GM12878 (cell line): Measurements from ENCODE around the gene ARHGEF1. TPM values are rescaled to one million over a fixed set of nuclear protein-coding genes. Genes with fewer than 3 reads are reported as not detected.

ENCODE experiments used
- ATAC-seq: fragments of 200-7000 bp; cut with Tn5 transposase; 3 replicates; pipeline ENCODE4 v1.9.1; 2020; ENCODE audit warnings: mild to moderate bottlenecking, moderate library complexity
- BruUV-seq: library from RNA; stranded (reverse); fragments of 400-500 nt; replicated peaks from 2 replicates; lab custom pipeline; 2021; lab: Mats Ljungman, UMichigan
- CTCF ChIA-PET: fragments of 300-600 bp; sonication (Branson Sonifier 250); formaldehyde crosslinking; extraction: SDS; loops from one replicate; lab custom pipeline; 2021; ENCODE audit warnings: inconsistent platforms; lab: Yijun Ruan, JAX
- POLR2A ChIA-PET: fragments of 350-600 bp; formaldehyde crosslinking; extraction: SDS; loops from one replicate; lab custom pipeline; 2021; ENCODE audit warnings: inconsistent platforms; lab: Charles Lee
- RAD21 ChIA-PET: fragments of 300-600 bp; sonication (Branson Sonifier 250); formaldehyde crosslinking; loops from one replicate; lab custom pipeline; 2023; ENCODE audit warnings: antibody characterized with exemption; ENCODE audit not compliant: unreplicated experiment; lab: Charles Lee
- SMC1A ChIA-PET: fragments of 300-600 bp; sonication (Branson Sonifier 250); formaldehyde crosslinking; loops from one replicate; lab custom pipeline; 2023; ENCODE audit not compliant: unreplicated experiment, uncharacterized antibody; lab: Charles Lee
- DNase-seq: peaks from one replicate; pipeline ENCODE4 v3.0.0-alpha.2; 2011; ENCODE audit warnings: low read depth, low spot score
- FAIRE-seq: peaks from 3 replicates; lab custom pipeline; 2011; peaks lifted over from hg19 to GRCh38; lab: Jason Lieb, UNC
- H2AFZ ChIP-seq: 2 replicates; pipeline ENCODE4 v1.6.0; 2011; ENCODE audit warnings: low read depth, low read length, control low read depth; ENCODE audit not compliant: control insufficient read depth
- H3K27ac ChIP-seq: 2 replicates; pipeline ENCODE4 v1.5.1; 2011; ENCODE audit warnings: control low read depth; ENCODE audit not compliant: control insufficient read depth, insufficient read depth
- H3K27me3 ChIP-seq, 2 experiments: replicated peaks in 1 of 2; 2 replicates each; pipeline versions ENCODE4 v1.6.0 to v1.6.1; 2011; ENCODE audit warnings: low read length in 1 of 2; ENCODE audit not compliant: control insufficient read depth in 2 of 2, insufficient read depth in 2 of 2
- H3K36me3 ChIP-seq, 2 experiments: 2 replicates each; pipeline ENCODE4 v1.5.1; 2011; ENCODE audit warnings: low read length in 1 of 2; ENCODE audit not compliant: control insufficient read depth in 2 of 2, insufficient read depth in 2 of 2
- H3K4me1 ChIP-seq: 2 replicates; pipeline ENCODE4 v1.6.1; 2011; ENCODE audit warnings: mild to moderate bottlenecking, low read length, moderate library complexity, mixed read lengths; ENCODE audit not compliant: control insufficient read depth, insufficient read depth
- H3K4me2 ChIP-seq: 2 replicates; pipeline ENCODE4 v1.6.0; 2011; ENCODE audit warnings: control low read depth; ENCODE audit not compliant: control insufficient read depth, insufficient read depth
- H3K4me3 ChIP-seq: fragments of 200-600 bp; sonication (generic); 2 replicates; pipeline ENCODE4 v1.5.1; 2016
- H3K79me2 ChIP-seq: 2 replicates; pipeline ENCODE4 v1.6.0; 2011; ENCODE audit warnings: low read length; ENCODE audit not compliant: control insufficient read depth, insufficient read depth
- H3K9ac ChIP-seq: 2 replicates; pipeline ENCODE4 v1.8.0; 2011; ENCODE audit warnings: low read length, control low read depth, mixed read lengths; ENCODE audit not compliant: control insufficient read depth, insufficient read depth
- H3K9me3 ChIP-seq: replicated peaks from 3 replicates; pipeline ENCODE4 v1.5.1; 2011; ENCODE audit warnings: mild to moderate bottlenecking, low read length; ENCODE audit not compliant: control insufficient read depth, insufficient read depth
- H4K20me1 ChIP-seq: 2 replicates; pipeline ENCODE4 v1.6.0; 2011; ENCODE audit not compliant: control insufficient read depth, insufficient read depth
- CTCF ChIP-seq, 3 experiments: IDR thresholded peaks in 2 of 3; conservative IDR thresholded peaks in 1 of 3; 2 replicates each; pipeline ENCODE4 v1.5.1; 2011; ENCODE audit warnings: low read depth in 3 of 3, low read length in 3 of 3, mild to moderate bottlenecking in 3 of 3, control low read depth in 2 of 3, moderate library complexity in 2 of 3, inconsistent platforms in 1 of 3, mixed read lengths in 1 of 3; ENCODE audit not compliant: control insufficient read depth in 2 of 3, insufficient read depth in 1 of 3; ENCODE audit errors: extremely low read depth in 1 of 3
- FOXK2 ChIP-seq: fragments of 450-650 bp; IDR thresholded peaks from 2 replicates; pipeline ENCODE4 v1.6.1; 2017; ENCODE audit warnings: mild to moderate bottlenecking, moderate library complexity
- GABPA ChIP-seq: IDR thresholded peaks from 2 replicates; pipeline ENCODE4 v1.6.1; 2014; ENCODE audit warnings: antibody characterized with exemption, low read depth, mild to moderate bottlenecking, inconsistent platforms
- HDGF ChIP-seq: fragments of 450-650 bp; IDR thresholded peaks from 2 replicates; pipeline ENCODE4 v1.6.1; 2016; ENCODE audit warnings: antibody characterized with exemption
- IKZF1 ChIP-seq: fragments of 450-650 bp; conservative IDR thresholded peaks from 2 replicates; pipeline ENCODE4 v1.6.1; 2017; ENCODE audit warnings: antibody characterized with exemption, mild to moderate bottlenecking
- IKZF2 ChIP-seq, 2 experiments: fragments of 450-650 bp; IDR thresholded peaks; 2 replicates each; pipeline ENCODE4 v1.6.1; 2017; ENCODE audit warnings: mild to moderate bottlenecking in 2 of 2, moderate library complexity in 2 of 2
- MLLT1 ChIP-seq: fragments of 450-650 bp; IDR thresholded peaks from 2 replicates; pipeline ENCODE4 v1.6.1; 2016; ENCODE audit warnings: mild to moderate bottlenecking
- NBN ChIP-seq: fragments of 450-650 bp; IDR thresholded peaks from 2 replicates; pipeline ENCODE4 v1.6.1; 2016
- NR2C1 ChIP-seq: fragments of 450-650 bp; IDR thresholded peaks from 2 replicates; pipeline ENCODE4 v1.6.1; 2017; ENCODE audit warnings: antibody characterized with exemption, mild to moderate bottlenecking, moderate library complexity
- TARDBP ChIP-seq: IDR thresholded peaks from 2 replicates; pipeline ENCODE4 v1.6.1; 2016; ENCODE audit warnings: borderline replicate concordance
- WGBS: methylation state at CpG from one replicate; pipeline ENCODE4 v1.1.6; 2016; ENCODE audit warnings: low lambda C conversion rate; ENCODE audit not compliant: insufficient replicate concordance, insufficient coverage; ENCODE audit errors: missing lambda C conversion rate; 5-methylcytosine and 5-hydroxymethylcytosine counted together
- in situ Hi-C: fragments of 300-500 bp; cut with MboI; formaldehyde crosslinking; loops from 9 replicates; pipeline ENCODE4 v1.14.3; 2018; ENCODE audit warnings: mixed read lengths
- intact Hi-C: fragments of 100-400 bp; cut with micrococcal nuclease; formaldehyde crosslinking; loops from one replicate; pipeline ENCODE4 v1.14.2; 2022; ENCODE audit not compliant: unreplicated experiment
- polyA plus RNA-seq, 11 experiments: library from polyadenylated mRNA; depleted of rRNA in 4 of 11; unstranded in 6 of 11; stranded (reverse) in 5 of 11; fragments of >200 nt; fragmentation: Nextera tagmentation in 4 of 11; fragmentation: Illumina TruSeq in 1 of 11; extraction: Ambion mirVana in 4 of 11; extraction: Trizol in 1 of 11; gene quantifications; 1 replicate in 1 of 11; 2 replicates in 10 of 11; pipeline versions ENCODE4 v1.2.1 to v1.2.3, GENCODE V29; 2011 to 2016; ENCODE audit warnings: inconsistent platforms in 2 of 11, missing spikeins in 2 of 11, low read depth in 1 of 11
- total RNA-seq, 4 experiments: library from RNA; depleted of rRNA in 3 of 4; stranded (reverse); fragments of >200 nt in 3 of 4; fragmentation: Illumina TruSeq in 1 of 4; extraction: Trizol in 1 of 4; gene quantifications; 2 replicates each; pipeline versions ENCODE4 v1.2.1 to v1.2.3, GENCODE V29; 2013 to 2021

The ARHGEF1 gene
- total and polyA plus RNA-seq, 10 of the 15 experiments (the other 5 are each of a cell fraction or from before 2014, with no cell fraction given): 1.2 to 207 (median 53.9) TPM

DNA sequence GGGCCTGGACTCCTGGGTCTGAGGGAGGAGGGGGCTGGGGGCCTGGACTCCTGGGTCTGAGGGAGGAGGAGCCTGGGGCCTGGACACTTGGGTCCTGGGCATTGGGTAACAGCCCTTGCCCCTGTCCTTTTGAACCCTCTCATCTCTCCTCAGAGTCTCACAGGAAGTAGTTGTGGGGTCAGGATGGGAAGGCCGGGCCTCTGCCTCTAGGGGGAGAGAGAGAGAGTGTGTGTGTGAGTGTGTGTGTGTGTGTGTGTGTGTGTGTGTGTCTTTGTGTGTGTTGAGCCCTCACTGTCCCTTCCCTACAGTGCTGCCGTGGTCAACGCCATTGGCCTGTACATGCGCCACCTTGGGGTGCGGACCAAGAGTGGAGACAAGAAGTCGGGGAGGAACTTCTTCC is 10.9 kb downstream of the ARHGEF1 start:
- DNase-seq: no peak
- RAD21 ChIA-PET: no interaction called here
- no peak for TF ChIP-seq TARDBP
- TF ChIP-seq IKZF2 (IDR thresholded peaks at IDR 0.05): 0 out of 4 replicates have a peak, but pooled peaks have one; percentile 21 to 45
- TF ChIP-seq FOXK2: no peak
- TF ChIP-seq IKZF1: 0 out of 2 replicates have a peak, but pooled peaks have one; percentile 29
- peak; percentile 56; the same call in 1 of the 2 replicates for TF ChIP-seq MLLT1
- TF ChIP-seq NBN: peak; percentile 75
- TF ChIP-seq HDGF: peak; percentile 88
- TF ChIP-seq CTCF (IDR thresholded peaks at IDR 0.05 in 2 of 3, conservative IDR thresholded peaks at IDR 0.05 in 1 of 3; ENCODE audit: control insufficient read depth in 2 of 3, extremely low read depth in 1 of 3, insufficient read depth in 1 of 3, low read depth in 3 of 3, low read length in 3 of 3): peak; percentile 19 to 29 (median 20); a peak in 2 of 6 replicates
- TF ChIP-seq NR2C1: peak; percentile 70
- TF ChIP-seq GABPA: no peak
- H3K36me3 ChIP-seq: peaks cover 11 to 33% of the 10 kb centered on the region in 2 experiments; a peak in 3 of 4 replicates
- CTCF ChIA-PET: no interaction called here
- intact Hi-C loops: no loop called here
- no peaks in the 10 kb centered on the region; the same call in none of the 2 replicates for H3K79me2 ChIP-seq
- H3K4me2 ChIP-seq: no peak overlapping the region
- no peaks in the 10 kb centered on the region for H3K27me3 ChIP-seq
- ATAC-seq: peak; percentile 79
- POLR2A ChIA-PET: no interaction called here
- no peaks in the 10 kb centered on the region for H3K4me1 ChIP-seq
- no peak for FAIRE-seq
- no peak overlapping the region for H3K4me3 ChIP-seq
- no peaks in the 10 kb centered on the region for H4K20me1 ChIP-seq
- H3K27ac ChIP-seq: no peak overlapping the region
- H2AFZ ChIP-seq: no peak overlapping the region
- H3K9me3 ChIP-seq: no peaks in the 10 kb centered on the region
- no peak overlapping the region for H3K9ac ChIP-seq
- SMC1A ChIA-PET: no interaction called here
- in situ Hi-C loops: no loop called here
- no TSS peak for BruUV-seq
- 58% methylated on average over 6 of the region's 6 CpGs for WGBS
